Chondrocyte (in vitro differentiated cells): ENCODE results near the gene NDNF. TPM values are rescaled to one million over a fixed set of nuclear protein-coding genes. Genes with fewer than 3 reads are reported as not detected.

Experiments
- DNase-seq: peaks from one replicate; pipeline ENCODE4 v3.0.0; 2021; ENCODE audit warnings: mixed read lengths, low spot score
- H3K27ac Mint-ChIP-seq: one replicate; pipeline ENCODE4 v1.8.0; 2021; ENCODE audit warnings: mild to moderate bottlenecking, moderate library complexity, mixed read lengths; ENCODE audit not compliant: unreplicated experiment
- H3K27me3 Mint-ChIP-seq: 2 replicates; pipeline ENCODE4 v1.8.0; 2021; ENCODE audit warnings: low read depth, mixed read lengths
- H3K36me3 Mint-ChIP-seq: 2 replicates; pipeline ENCODE4 v1.8.0; 2021; ENCODE audit warnings: low read depth, mixed read lengths
- H3K4me1 Mint-ChIP-seq: 2 replicates; pipeline ENCODE4 v1.8.0; 2021; ENCODE audit warnings: low read depth, mild to moderate bottlenecking, mixed read lengths
- H3K4me3 Mint-ChIP-seq: one replicate; pipeline ENCODE4 v1.8.0; 2021; ENCODE audit warnings: mild to moderate bottlenecking, moderate library complexity, mixed read lengths; ENCODE audit not compliant: unreplicated experiment
- H3K9me3 Mint-ChIP-seq: 2 replicates; pipeline ENCODE4 v1.8.0; 2021; ENCODE audit warnings: low read depth, mixed read lengths
- CTCF ChIP-seq: fragments of 200-600 bp; sonication (generic); IDR thresholded peaks from 2 replicates; pipeline ENCODE4 v1.5.0; 2021; ENCODE audit warnings: antibody characterized with exemption, mild to moderate bottlenecking, moderate library complexity
- total RNA-seq: library from RNA; stranded (reverse); gene quantifications from 3 replicates; pipeline ENCODE4 v1.2.1, GENCODE V29; 2021

NDNF gene
- total RNA-seq, 1 donor from 2014 or later: 0.35 TPM

DNA sequence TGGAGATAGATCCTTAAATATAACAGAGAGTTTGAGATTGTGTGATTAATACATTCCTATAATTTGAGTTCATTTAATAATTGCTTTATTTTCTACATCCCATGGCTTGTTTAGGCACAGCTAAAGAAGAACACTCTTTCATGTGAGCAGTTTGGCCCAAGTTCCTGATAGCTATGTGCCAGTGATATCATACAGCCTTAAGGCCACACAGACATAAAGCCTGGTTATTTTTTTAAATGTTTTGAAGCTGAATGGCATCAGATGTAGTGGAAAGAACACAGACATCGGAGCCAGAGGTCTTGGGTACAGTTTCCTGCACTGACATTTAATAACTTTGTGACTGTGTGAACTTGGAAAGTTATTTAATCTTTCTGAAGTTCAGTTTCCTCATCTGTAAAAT lies 7.0 kb upstream of the NDNF start:
- TF ChIP-seq CTCF: no peak
- H3K27me3 Mint-ChIP-seq: peaks cover 39% of the 10 kb centered on the region
- no peaks in the 10 kb centered on the region for H3K36me3 Mint-ChIP-seq

DNA sequence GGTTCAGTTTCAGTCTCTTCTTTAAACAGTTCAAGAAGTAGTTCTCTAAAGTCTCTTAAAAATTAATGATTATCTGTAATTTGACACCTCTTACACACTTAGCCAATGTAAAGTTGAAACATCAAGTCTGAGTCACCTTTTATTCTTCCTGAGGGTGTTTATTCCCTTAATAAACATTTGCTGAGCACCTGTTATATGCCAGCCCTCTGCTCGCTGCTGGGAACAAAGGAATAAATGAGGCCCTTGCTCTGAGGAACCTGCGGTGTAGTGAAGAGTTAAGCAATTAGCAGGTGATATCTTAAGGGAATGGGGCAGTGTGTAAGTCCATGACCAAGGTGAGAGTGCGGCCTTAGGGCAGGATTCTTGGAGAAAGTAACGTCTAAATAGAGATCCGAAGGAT lies 5.2 kb upstream of the NDNF start:
- Mint-ChIP-seq H3K4me3 (no peak overlapping the region), H3K27ac (no peak overlapping the region), H3K36me3 (no peaks in the 10 kb centered on the region), H3K4me1 (peaks cover 7% of the 10 kb centered on the region), H3K27me3 (peaks cover 46% of the 10 kb centered on the region), H3K9me3 (peaks cover 2% of the 10 kb centered on the region)
- no peak for DNase-seq
- no peak for TF ChIP-seq CTCF

More for the DNA sequence above, 7.0 kb upstream of the NDNF start:
- DNase-seq: no peak
- Mint-ChIP-seq H3K4me1 (no peaks in the 10 kb centered on the region), H3K4me3 (no peak overlapping the region), H3K9me3 (peaks cover 2% of the 10 kb centered on the region), H3K27ac (no peak overlapping the region)

- Mint-ChIP-seq H3K4me1 (peaks cover 13% of the 10 kb centered on the region), H3K9me3 (peaks cover 2% of the 10 kb centered on the region), H3K4me3 (no peak overlapping the region), H3K27ac (no peak overlapping the region), H3K27me3 (peaks cover 41% of the 10 kb centered on the region), H3K36me3 (no peaks in the 10 kb centered on the region)
- DNase-seq: no peak
- no peak for TF ChIP-seq CTCF
Observed at GRCh38 chr4:121076416-121076815, 4.1 kb upstream of the NDNF start.

DNA sequence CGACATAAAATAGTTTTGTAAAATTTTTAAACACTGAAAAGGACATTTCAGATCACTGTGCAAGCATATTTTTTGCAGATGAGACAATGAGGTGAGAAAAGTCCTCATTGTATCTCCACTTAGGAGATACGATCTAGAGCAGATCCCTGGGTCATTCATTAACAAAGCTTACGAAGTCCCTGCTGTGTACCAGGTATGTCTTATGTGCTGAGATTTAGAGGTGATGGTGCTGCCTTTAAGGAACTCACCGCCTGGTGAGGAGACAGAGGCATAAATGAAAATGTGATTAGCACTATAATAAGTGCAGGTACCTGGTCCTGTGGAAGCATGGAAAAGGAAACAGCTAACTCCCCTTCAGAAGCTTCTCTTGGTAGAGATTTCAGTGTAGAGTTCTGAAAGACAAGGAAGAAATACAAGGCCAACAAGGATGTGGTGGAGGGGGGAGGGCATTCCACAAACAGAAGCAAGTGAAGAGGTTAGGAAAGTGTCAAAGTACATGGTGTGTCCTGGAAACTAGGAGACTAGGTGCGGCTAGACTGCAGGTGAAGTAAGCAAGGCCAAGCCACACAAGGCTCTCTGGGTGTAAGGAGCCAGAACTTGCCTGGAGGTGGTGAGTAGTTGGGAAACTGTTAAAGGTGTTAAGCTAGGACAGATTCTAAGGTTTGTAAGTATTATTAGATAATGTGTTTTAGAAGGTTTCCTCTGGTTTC lies 1.5 kb upstream of the NDNF start:
- H3K27me3 Mint-ChIP-seq: peaks cover 47% of the 10 kb centered on the region
- H3K4me1 Mint-ChIP-seq: peaks cover 26% of the 10 kb centered on the region
- no peak for DNase-seq
- no peaks in the 10 kb centered on the region for H3K9me3 Mint-ChIP-seq
- TF ChIP-seq CTCF: no peak
- H3K36me3 Mint-ChIP-seq: no peaks in the 10 kb centered on the region
- H3K27ac Mint-ChIP-seq: no peak overlapping the region
- no peak overlapping the region for H3K4me3 Mint-ChIP-seq

DNA sequence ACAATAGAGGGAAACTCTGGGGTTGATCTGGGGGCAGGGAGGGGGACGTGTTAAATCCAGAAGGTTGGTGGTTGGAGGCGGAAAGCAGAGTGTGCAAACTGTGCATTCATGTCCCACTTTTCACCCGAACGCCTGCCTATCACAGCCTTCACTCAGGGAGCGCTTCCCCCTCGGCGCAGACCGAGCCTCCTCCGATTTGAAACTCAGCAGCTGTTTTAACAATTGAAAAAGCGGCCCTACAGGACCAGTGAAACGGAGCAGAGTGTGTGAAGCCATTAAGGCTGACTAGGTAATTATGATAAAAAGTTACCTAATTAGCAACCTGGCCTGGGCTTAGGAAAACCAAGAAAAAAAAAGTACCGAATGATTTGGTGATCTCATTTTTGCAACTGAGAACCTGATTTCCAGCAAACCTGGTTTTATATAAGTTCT lies 685 bp upstream of the NDNF start:
- DNase-seq: no peak
- peak overlapping the region; percentile 84 for H3K4me3 Mint-ChIP-seq
- H3K36me3 Mint-ChIP-seq: no peaks in the 10 kb centered on the region
- H3K27me3 Mint-ChIP-seq: peaks cover 50% of the 10 kb centered on the region
- H3K4me1 Mint-ChIP-seq: peaks cover 26% of the 10 kb centered on the region
- no peak overlapping the region for H3K27ac Mint-ChIP-seq
- H3K9me3 Mint-ChIP-seq: no peaks in the 10 kb centered on the region
- TF ChIP-seq CTCF: no peak
